GM23338 (cell line): ENCODE measurements around the gene MGAT5.

Experiments
- CTCF ChIP-seq, 2 experiments: fragments of 200-600 bp in 1 of 2; sonication (generic) in 1 of 2; conservative IDR thresholded peaks; 2 replicates each; pipeline versions ENCODE4 v1.5.1 to v1.6.1; 2016 to 2017; ENCODE audit warnings: antibody characterized with exemption in 2 of 2, low read depth in 2 of 2, mild to moderate bottlenecking in 2 of 2, moderate library complexity in 1 of 2
- EZH2 ChIP-seq: fragments of 200-600 bp; sonication (generic); IDR thresholded peaks from one replicate; pipeline ENCODE4 v1.8.0; 2017; ENCODE audit warnings: antibody characterized with exemption, mild to moderate bottlenecking, low read depth; ENCODE audit not compliant: unreplicated experiment
- EZH2phosphoT487 ChIP-seq: fragments of 200-600 bp; sonication (generic); IDR thresholded peaks from one replicate; pipeline ENCODE4 v1.8.1; 2018; ENCODE audit warnings: antibody characterized with exemption; ENCODE audit not compliant: unreplicated experiment
- NANOG ChIP-seq: IDR thresholded peaks from 2 replicates; pipeline ENCODE4 v1.6.1; 2016; ENCODE audit warnings: antibody characterized with exemption, borderline replicate concordance
- POLR2AphosphoS5 ChIP-seq: IDR thresholded peaks from 2 replicates; pipeline ENCODE4 v1.6.1; 2016; ENCODE audit warnings: antibody characterized with exemption, low read depth
- REST ChIP-seq: IDR thresholded peaks from one replicate; pipeline ENCODE4 v1.6.1; 2018; ENCODE audit warnings: antibody characterized with exemption; ENCODE audit not compliant: unreplicated experiment
- ZNF114 ChIP-seq: fragments of 250-450 bp; sonication (Bioruptor Pico); IDR thresholded peaks from 2 replicates; pipeline ENCODE4 v1.5.0; 2020; ENCODE audit warnings: mild to moderate bottlenecking, moderate library complexity

GRCh38 chr2:134395779-134396178 lies 141.9 kb downstream of the MGAT5 start:
- TF ChIP-seq CTCF (conservative IDR thresholded peaks at IDR 0.05; ENCODE audit: low read depth in 2 of 2) = no peak
- no peak for TF ChIP-seq EZH2
- TF ChIP-seq REST = no peak
- TF ChIP-seq NANOG = no peak
- no peak for TF ChIP-seq POLR2AphosphoS5
- TF ChIP-seq ZNF114 = no peak
- TF ChIP-seq EZH2phosphoT487 = no peak
